Stimulated activated naive CD4-positive, alpha-beta T cell treated with Interleukin-2 at 50 U/mL for 16 hours (primary cell): ENCODE measurements around the gene PSMD8.
"Not testable (repeated sequence)": the region's sequence is repeated elsewhere in the genome, so short reads cannot be mapped to it uniquely, and the experiment has no call there.

ENCODE experiments used
- DNase-seq: peaks from one replicate; lab custom pipeline; 2025; lab: John Stamatoyannopoulos, UW

PSMD8 gene

DNA sequence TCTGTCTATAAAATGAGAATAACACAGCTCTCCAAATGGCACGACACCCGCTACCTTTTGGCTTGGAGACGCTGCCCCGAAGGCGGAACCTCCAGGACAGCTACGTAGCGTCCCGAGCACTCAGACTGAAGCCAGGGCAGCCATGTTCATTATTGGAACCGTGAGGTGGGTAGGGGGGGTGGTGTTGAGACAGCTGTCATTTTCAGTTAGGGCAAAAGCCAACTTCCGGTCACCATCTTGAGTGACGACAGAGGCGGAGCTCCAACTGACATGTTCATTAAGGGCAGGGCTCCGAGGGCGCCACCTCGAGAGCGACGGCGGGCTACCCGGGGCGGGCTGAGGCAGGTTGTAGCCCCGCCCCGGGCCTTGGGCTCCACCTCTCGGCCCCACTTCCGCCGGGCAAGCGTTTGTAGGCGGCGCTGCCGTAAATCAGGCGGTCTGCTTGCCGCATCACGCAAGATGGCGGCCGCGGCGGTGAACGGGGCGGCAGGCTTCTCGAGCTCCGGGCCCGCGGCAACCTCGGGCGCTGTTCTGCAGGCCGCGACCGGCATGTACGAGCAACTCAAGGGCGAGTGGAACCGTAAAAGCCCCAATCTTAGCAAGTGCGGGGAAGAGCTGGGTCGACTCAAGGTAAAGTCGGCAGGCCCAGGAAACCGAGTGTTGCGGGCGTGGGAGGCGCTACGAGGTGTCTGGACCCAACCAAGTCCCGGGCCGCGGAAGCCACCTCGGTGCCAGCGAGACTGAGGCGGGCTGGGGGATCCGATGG is at the start of gene PSMD8:
Gene PSMD8, plus strand, starts transcription at position 240 of the 766 bp plus-strand sequence. Its CDS starts 31 bp downstream, at position 271.
- peak; percentile 98 for DNase-seq

DNA sequence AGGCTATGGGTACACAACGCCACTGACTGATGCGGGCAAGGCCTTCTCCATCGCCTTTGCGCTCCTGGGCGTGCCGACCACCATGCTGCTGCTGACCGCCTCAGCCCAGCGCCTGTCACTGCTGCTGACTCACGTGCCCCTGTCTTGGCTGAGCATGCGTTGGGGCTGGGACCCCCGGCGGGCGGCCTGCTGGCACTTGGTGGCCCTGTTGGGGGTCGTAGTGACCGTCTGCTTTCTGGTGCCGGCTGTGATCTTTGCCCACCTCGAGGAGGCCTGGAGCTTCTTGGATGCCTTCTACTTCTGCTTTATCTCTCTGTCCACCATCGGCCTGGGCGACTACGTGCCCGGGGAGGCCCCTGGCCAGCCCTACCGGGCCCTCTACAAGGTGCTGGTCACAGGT is 47.8 kb upstream of the PSMD8 start:
- no peak for DNase-seq

DNA sequence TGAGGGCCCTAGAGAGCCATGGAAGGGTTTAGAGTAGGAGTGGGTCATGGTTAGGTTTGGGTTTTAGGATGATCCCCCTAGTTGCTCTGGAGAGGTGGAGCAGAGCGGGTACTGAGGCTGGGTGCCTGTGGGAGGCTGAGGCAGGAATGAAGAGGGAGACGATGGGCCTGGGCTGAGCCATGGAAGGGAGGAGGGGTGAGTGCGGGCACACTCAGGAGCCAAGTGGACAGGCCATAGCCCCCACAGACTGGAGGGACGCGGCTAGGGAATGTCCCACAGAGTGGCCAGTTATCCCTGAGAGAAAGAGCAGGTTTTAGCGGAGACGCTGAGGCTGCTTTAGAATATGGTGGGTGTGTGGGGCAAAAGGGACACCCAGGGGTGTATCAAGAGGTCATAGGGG is 44.7 kb upstream of the PSMD8 start:
- no peak for DNase-seq

DNA sequence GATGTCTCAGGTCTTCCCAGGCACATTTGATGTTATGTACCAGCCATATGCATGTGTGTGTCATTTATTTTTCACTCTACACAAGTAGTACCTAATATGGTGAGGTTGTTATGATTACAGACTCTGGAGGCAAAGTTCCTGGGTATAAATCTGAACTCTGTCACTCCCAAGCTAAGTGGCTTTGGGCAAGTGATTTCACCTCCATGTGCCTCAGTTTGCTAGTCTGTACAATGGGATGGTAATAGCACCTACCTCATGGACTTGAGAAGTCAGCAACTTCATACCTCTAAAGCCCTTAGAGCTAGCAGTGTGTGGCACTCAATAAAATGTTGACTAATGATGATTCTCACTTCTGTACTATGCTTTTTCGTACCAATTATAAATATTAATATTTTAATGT is 42.6 kb upstream of the PSMD8 start:
- no peak for DNase-seq

DNA sequence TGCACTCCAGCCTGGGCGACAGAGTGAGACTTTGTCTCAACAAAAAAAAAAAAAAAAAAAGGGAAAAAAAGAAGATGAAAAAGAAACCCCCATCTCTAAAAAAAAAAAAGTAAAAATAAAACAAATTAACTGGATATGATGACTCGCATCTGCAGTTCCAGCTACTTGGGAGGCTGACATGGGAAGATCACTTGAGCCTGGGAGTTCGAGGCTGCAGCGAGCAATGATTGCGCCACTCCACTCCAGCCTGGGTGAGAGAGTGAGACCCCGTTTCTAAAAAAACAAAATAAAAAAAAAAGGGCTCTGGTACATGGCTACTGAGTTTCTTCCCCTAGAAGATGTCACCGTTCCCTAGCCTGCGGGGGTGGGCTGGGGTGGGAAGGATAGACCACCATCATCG is 41.1 kb upstream of the PSMD8 start:
- DNase-seq: no peak

DNA sequence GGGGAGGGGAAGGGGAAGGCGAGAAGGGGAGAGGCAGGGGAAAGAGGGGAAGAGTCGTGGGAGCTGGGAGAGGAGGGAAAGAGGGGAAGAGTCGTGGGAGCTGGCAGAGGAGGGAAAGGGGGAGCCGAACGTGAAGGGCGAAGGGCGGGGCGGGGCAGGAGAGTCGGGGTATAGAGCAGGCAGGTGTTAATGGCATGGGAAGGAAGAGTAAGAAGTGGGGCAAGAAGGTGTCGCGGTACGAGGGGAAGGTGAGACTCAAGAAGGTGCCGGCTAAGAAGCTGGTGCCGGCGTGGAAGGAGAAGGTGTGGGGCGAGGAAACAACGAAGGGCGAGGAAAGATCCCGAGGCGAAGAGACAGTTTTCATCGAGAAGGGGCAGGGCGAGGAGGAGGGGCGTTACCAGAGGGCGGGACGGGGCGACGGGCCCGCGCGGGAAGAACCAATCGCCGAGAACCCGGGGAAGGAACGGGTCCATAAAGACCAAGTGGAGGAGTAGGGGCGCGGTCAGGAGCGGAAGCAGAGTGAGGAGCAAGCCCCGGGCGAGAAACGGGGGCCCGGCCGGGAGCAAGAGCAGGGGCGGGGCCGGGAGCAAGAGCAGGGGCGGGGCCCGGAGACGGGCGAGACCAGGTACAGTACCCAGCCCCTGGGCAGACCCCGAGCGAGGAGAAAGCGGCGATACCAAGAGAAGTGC is 38.3 kb upstream of the PSMD8 start:
- peak; percentile 95 for DNase-seq

DNA sequence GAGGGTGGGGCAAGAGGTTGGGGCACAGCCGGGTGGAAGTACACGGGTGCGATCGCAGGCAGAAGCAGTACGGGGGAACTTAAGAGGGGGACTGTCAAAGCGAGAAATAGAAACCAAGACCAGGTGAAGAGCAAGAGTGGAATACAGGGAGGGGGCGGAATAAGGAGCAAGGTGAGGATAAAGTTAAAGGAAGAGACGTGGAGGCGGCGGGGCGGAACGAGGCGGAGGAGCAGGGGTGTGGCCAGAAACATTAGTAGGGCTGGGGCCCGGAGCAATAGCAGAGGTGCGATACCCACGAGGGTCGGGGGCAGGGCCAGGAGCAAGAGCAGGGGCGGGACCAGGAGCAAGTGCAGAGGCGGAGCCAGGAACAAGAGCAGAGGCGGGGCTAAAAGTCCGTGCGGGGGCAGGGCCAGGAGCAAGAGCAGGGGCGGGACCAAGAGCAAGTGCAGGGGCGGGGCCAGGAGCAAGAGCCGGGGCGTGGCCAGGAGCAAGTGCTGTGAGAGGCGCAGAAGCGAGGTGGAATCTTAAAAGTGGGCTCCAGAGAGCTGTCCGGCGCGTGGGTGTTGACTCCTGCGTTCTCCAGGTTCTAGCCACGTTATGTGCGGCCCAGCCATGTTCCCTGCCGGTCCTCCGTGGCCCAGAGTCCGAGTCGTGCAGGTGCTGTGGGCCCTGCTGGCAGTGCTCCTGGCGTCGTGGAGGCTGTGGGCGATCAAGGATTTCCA is 37.6 kb upstream of the PSMD8 start:
- peak; percentile 96 for DNase-seq

DNA sequence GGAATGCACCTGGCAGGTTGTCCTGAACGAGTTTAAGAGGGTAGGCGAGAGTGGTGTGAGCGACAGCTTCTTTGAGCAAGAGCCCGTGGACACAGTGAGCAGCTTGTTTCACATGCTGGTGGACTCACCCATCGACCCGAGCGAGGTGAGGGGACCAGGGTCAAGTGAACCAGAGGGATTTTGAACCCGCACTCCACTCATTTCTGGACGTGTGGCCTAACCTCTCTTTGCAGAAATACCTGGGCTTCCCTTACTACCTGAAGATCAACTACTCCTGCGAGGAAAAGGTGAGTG is 37.1 kb upstream of the PSMD8 start:
- DNase-seq: no peak

DNA sequence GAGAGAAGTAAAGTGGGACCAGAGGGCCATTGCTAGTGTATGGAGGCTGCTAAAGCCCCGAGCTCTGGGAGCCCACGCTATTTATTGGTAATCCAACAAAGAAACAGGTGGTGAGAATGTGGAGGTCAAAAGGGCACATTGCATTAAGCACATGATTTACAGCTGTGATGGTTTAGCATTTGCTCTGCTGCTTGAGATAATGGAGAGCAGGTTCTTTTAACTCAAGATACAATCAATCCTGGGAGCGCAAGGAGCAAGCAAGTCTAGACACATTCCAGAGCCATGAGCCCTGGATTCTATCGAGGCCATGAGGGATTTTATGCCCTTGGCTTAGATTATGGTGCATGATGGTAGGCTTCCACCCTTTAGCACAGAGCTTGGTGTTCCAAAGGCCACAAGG is 35.4 kb upstream of the PSMD8 start:
- not testable (repeated sequence) for DNase-seq

DNA sequence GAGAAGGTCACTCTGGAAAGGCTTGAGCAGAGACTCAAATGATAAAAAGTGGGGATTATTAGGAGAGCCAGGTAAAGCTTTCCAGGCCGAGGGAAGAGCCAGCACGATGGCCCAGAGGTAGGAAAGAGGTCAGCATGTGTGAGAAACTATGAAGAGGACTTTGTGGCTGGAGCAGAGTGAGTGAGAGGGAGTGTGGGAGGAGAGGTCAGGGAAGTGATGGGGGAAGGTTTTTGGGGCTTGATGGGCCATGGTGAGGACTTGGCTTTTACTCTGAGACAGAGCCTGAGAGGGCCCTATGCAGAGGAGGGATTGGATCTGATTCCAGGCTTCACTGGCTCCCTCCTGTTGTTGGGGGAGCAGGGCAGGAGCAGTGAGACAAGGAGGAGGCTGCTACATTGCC is 33.4 kb upstream of the PSMD8 start:
- no peak for DNase-seq

DNA sequence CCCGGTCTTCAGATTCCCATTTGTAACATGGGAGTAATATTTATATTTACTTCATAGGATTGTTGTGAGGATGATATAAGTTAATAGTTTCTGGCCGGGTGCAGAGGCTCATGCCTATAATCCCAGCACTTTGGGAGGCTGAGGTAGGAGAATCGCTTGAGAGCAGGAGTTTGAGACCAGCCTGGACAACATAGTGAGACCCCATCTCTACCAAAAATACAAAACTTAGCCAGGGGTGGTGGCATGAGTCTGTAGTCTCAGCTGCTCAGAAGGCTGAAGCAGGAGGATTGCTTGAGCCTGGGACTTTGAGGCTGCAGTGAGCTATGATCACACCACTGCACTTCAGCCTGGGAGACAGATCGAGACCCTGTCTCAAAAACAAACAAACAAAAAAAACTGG is 27.5 kb upstream of the PSMD8 start:
- no peak for DNase-seq

DNA sequence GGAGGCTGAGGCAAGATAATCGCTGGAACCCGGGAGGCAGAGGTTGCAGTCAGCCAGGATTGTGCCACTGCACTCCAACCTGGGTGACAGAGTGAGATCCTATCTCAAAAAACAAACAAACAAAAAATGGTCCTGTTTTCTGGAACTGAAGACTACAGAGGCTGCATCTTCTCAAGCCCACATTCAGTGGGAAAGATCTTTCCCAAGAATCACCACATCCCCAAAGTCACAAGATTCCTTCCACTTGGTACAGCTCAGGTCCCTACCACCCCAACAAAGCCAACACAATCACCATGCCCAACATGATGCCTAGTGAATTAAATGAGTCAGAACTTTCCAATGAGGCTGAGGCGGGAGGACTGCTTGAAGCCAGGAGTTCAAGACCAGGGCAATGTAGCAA is 23.5 kb upstream of the PSMD8 start:
- no peak for DNase-seq

DNA sequence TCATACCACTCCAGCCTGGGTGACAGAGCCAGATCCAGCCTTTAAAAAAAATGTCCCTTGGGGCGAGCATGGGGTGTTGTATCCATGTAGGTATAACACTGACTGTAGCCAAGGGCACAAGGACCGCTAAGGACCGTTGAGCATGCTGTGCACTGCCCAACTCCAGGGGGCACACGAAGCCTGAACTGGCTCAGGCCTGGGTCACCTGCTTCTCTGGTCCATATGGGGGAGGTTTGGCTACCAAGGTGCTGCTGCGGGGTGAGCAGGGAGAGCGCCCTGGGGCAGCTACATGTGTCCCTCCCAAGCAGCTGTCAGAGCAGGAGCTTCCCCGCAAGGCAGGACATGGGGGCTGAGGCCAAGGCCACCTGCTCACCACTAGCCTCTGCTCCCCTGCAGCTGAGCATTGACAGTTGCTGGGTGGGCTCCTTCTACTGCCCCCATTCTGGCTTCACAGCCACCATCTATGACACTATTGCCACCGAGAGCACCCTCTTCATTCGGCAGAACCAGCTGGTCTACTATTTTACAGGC is 22.4 kb upstream of the PSMD8 start:
- DNase-seq: no peak

DNA sequence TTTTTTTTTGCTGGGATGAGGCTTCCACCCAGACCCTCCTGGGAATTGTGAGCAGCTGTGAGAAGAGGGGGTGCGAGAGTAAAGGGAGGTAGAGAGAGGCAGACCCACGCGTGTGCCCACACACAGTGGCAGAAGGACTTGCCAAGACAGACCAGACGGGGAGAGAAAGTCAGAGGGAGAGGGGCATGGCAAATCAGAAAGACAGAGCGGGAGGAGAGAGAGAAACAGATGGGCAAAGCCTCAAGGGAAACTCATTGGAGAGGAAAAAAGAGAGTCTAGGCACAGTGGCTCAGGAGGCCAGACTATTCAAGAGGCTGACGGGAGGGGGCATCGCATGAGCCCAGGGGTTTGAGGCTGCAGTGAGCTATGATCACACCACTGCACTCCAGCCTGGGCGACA is 21.8 kb upstream of the PSMD8 start:
- DNase-seq: no peak

DNA sequence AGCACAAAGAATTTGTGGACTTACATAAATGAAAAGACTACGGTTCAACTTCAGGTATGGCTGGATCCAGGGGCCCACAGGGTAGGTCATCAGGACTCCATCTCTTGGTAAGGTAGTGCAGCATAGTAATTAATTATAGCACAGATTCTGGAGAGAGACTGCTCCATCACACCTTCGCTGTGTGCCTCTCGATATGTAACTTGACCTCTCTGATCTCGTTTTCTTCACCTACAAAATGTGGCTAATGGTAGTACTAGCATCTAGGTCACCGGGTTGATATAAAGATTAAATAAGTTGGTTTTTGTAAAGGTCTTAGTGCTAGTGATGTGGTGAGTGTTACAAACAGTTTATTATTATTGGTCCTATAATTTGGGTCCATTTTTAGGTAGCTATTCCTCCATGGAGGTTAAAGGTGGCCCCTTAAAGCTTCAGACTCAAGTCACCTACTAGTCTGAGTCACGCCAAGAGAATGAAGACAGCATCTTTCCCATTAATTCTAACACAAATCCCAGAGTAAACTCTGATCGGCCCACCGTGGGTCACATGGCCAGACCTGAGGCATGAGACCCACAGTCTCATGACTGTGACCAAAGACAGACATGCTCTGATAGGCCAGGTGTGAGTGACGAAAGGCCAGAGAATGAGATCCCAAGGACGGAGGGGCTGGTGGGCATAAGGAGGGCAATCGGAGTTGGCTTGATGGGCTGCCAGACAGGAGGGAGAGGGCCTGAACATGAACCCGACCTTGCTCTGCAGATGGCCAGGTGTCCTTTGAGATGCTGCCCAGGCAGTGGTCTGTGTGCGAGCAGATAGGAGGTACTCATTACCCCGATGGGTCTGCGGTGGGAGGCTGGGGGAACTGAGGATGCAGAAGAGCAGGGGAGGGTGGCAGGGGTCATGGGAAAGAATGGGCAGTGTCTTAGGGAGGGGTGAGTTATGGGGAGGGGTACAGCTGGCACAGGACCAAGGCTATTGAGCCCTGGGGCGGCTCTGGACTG is 18.3 kb upstream of the PSMD8 start:
- DNase-seq: no peak

DNA sequence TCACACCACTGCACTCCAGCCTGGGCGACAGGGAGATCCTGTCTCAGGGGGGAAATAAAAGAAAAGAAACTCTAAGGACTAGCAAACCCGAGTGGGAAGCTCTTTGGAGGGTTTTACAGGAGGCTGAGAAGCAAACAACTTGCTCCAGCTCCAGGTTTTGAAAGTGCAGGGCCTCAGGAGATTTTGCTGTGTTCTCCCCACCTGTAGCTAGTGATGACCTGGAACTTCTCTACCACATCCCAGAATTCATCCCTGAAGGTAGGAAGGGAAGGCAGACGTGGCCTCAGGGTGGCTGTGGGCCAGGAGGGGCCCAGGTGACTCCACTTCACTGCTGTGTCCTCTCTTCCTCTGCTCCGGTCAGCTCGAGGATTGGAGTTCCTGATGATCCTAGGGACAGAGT is 16.3 kb upstream of the PSMD8 start:
- DNase-seq: no peak

DNA sequence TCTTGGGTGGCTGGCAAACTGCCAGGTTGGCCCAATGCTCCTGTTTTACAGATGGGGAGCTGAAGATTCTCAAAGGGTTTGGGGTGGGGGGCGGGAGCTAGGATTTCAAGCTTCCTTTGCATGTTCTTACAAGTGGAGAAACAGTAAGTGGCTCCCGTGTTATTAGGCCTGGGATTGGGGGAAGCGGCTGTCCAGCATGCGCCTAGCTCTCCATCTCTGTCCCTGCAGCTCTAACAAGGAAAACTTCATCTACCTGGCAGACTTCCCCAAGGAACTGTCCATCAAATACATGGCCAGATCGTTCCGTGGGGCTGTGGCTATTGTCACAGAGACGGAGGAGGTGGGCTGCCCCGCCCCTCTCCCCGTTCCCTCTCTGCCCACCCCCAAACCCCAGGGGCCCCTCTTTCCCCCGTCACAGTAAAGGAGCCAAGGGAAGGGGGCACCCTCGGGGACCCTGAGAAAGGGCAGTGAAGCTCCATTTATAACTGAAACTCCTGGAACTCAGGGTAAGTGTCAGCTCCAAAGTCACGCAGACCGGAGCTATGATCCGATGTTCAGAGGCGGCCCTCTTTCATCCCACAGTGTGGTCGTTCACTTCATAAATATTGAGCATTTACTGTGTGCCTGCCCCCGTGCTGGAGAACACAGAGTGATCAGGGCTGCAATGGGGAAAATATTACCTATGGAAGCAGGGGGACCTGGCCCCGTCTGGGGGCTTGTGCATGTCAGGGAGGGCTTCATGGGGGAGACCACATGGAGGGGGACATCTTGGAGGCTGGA is 14.9 kb upstream of the PSMD8 start:
- no peak for DNase-seq

DNA sequence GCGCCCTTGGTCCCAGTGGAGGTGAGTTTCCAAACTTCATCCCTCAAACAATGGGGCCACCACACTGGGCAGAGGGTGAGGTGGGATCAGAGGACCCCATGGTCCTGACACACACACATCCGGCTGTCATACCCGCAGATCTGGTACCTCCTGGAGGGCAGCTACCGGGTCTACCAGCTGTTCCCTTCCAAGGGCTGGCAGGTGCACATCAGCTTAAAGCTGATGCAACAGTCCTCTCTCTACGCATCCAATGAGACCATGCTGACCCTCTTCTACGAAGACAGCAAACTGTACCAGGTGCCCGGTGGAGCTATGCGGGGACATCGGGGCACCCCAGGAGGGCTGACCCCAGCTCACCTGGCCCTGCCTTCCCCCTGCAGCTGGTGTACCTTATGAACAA is 14.0 kb upstream of the PSMD8 start:
- DNase-seq: no peak

DNA sequence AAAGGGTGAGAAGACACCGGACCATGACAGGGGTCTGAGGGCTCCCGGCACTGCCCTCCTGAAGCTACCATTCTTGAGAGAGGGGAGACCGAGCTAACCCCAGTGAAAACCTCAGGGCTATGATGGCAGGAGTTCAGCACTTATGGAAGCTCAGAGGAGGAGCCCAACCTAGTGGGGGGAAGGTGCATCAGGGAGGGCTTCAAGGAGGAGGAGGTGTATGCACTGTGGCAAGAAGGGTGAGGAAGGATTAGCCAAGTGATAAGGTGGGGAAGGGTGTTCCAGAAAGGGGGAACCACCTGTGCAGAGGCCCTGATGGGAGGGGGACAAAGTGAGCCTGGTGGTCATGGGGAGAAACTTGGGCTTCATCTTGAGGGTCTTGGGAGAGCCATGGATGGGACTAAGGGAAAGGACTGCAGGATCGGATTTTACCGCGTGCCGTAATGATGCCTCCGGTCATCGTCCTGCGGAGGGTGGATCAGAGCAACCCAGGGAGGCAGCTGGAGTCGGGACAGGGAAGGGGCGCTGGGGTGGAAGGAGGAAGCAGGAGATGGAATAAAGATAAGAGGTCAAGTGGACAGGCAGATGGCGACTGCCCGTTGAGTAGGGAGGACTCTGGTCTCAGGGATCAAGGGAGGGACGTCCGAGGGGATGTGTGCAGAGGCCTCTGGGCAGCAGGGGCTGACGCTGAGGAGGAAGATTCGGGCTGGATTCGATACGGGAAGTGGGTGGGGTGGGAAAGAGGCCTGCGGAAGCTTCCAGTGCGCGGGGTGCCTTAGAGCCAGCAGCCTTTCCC is 13.3 kb upstream of the PSMD8 start:
- DNase-seq: no peak

DNA sequence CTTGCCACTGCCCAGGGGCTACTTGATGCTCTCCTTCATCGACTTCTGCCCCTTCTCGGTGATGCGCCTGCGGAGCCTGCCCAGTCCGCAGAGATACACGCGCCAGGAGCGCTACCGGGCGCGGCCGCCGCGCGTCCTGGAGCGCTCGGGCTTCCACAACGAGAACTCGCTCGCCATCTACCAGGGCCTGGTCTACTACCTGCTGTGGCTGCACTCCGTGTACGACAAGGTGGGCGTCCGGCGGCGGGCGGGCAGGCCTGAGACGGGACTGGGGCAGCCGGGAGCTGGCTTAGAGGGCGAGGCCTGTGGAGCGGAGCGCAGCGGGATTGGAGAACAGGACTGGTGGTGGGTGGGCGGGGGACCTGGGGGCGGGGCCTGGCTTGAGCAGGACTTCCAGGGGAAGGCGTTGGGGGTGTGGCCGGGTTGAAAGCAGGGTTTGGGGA is 12.7 kb upstream of the PSMD8 start:
- peak; percentile 82 for DNase-seq
